CD4-positive, CD25-positive, alpha-beta regulatory T cell (primary cell): ENCODE data around the gene SYNE4. TPM values are rescaled to one million over a fixed set of nuclear protein-coding genes. Genes with fewer than 3 reads are reported as not detected.
"Not testable (repeated sequence)": the region's sequence is repeated elsewhere in the genome, so short reads cannot be mapped to it uniquely, and the experiment has no call there.

Experiments
- ATAC-seq, 2 donors: fragments of 150-1000 bp; cut with Tn5 transposase; one replicate each; pipeline ENCODE4 v1.10.0; 2021; ENCODE audit warnings: low read depth in 2 of 2, moderate number of reproducible peaks in 2 of 2, moderate library complexity in 1 of 2
- DNase-seq, 3 donors: peaks; one replicate each; pipeline versions ENCODE4 v3.0.0 to v3.0.0-alpha.2; 2012 to 2022; ENCODE audit warnings: mixed read lengths in 1 of 3
- H3K27ac ChIP-seq: one replicate; pipeline ENCODE4 v1.7.0; 2013; ENCODE audit warnings: mild to moderate bottlenecking, low read length; ENCODE audit not compliant: insufficient read depth, poor library complexity, severe bottlenecking
- H3K27me3 ChIP-seq: one replicate; pipeline ENCODE4 v1.7.0; 2013; ENCODE audit warnings: low read length; ENCODE audit not compliant: control insufficient read depth, insufficient read depth
- H3K36me3 ChIP-seq: one replicate; pipeline ENCODE4 v1.7.0; 2013; ENCODE audit warnings: mild to moderate bottlenecking, low read length, moderate library complexity; ENCODE audit not compliant: control insufficient read depth, insufficient read depth
- H3K4me1 ChIP-seq: 2 replicates; pipeline ENCODE4 v1.7.0; 2013; ENCODE audit warnings: mild to moderate bottlenecking, low read length; ENCODE audit not compliant: insufficient read depth, control insufficient read depth, poor library complexity, severe bottlenecking
- H3K4me3 ChIP-seq: one replicate; pipeline ENCODE4 v1.7.0; 2013; ENCODE audit warnings: low read depth, mild to moderate bottlenecking, low read length, moderate library complexity
- H3K9me3 ChIP-seq, 2 experiments: 1 replicate in 1 of 2; 2 replicates in 1 of 2; pipeline ENCODE4 v1.7.0; 2013; ENCODE audit warnings: low read length in 2 of 2, mild to moderate bottlenecking in 1 of 2, moderate library complexity in 1 of 2; ENCODE audit not compliant: control insufficient read depth in 2 of 2
- H3K27ac Mint-ChIP-seq, 3 donors: one replicate each; pipeline ENCODE4 v1.8.0; 2020 to 2022; ENCODE audit warnings: mild to moderate bottlenecking in 3 of 3, mixed read lengths in 3 of 3, moderate library complexity in 2 of 3
- H3K27me3 Mint-ChIP-seq: one replicate; pipeline ENCODE4 v1.8.0; 2022; ENCODE audit warnings: mild to moderate bottlenecking, mixed read lengths
- H3K36me3 Mint-ChIP-seq: one replicate; pipeline ENCODE4 v1.8.0; 2020; ENCODE audit warnings: mixed read lengths
- H3K4me1 Mint-ChIP-seq, 4 donors: one replicate each; pipeline ENCODE4 v1.8.0; 2020 to 2022; ENCODE audit warnings: mixed read lengths in 4 of 4, mild to moderate bottlenecking in 1 of 4
- H3K4me3 Mint-ChIP-seq, 4 donors: one replicate each; pipeline ENCODE4 v1.8.0; 2020 to 2022; ENCODE audit warnings: mild to moderate bottlenecking in 4 of 4, mixed read lengths in 4 of 4, moderate library complexity in 3 of 4
- H3K9me3 Mint-ChIP-seq, 7 donors: one replicate each; pipeline ENCODE4 v1.8.0; 2020 to 2022; ENCODE audit warnings: mixed read lengths in 7 of 7, mild to moderate bottlenecking in 3 of 7, moderate library complexity in 2 of 7
- polyA plus RNA-seq, 4 donors: library from polyadenylated mRNA; unstranded; fragments of 300-500 nt; fragmentation: Illumina TruSeq; gene quantifications; one replicate each; pipeline ENCODE4 v1.2.3, GENCODE V29; 2021
- total RNA-seq: library from RNA; stranded (reverse); gene quantifications from one replicate; pipeline ENCODE4 v1.2.3, GENCODE V29; 2022

The SYNE4 gene
- total and polyA plus RNA-seq, 5 donors from 2014 or later: 0.40 to 1.5 TPM; not detected in 3

GRCh38 chr19:35963514-35963913 lies 45.1 kb downstream of the SYNE4 start:
- Mint-ChIP-seq H3K27me3 (peaks cover 12% of the 10 kb centered on the region), H3K9me3 (no peaks in the 10 kb centered on the region), H3K4me1 (peaks cover 0 to 16% (median 4%) of the 10 kb centered on the region in 4 donors), H3K27ac (no peak overlapping the region), H3K36me3 (no peaks in the 10 kb centered on the region), H3K4me3 (no peak overlapping the region)
- Histone ChIP-seq H3K4me3 (no peak overlapping the region), H3K9me3 (no peaks in the 10 kb centered on the region), H3K27ac (no peak overlapping the region), H3K4me1 (peaks cover 16% of the 10 kb centered on the region), H3K27me3 (no peaks in the 10 kb centered on the region), H3K36me3 (no peaks in the 10 kb centered on the region)
- DNase-seq (peak in 2 of 3 donors; percentile 30 to 37), ATAC-seq (no peak)

- H3K9me3 ChIP-seq: no peaks in the 10 kb centered on the region
- H3K27me3 Mint-ChIP-seq: peaks cover 12% of the 10 kb centered on the region
- H3K27me3 ChIP-seq: no peaks in the 10 kb centered on the region
- H3K9me3 Mint-ChIP-seq: no peaks in the 10 kb centered on the region
- peaks cover 24% of the 10 kb centered on the region for H3K4me1 ChIP-seq
- no peaks in the 10 kb centered on the region for H3K36me3 Mint-ChIP-seq
- no peaks in the 10 kb centered on the region for H3K36me3 ChIP-seq
- H3K27ac Mint-ChIP-seq: peak overlapping the region in 1 of 3 donors; percentile 65
- no peak for ATAC-seq
- H3K4me3 ChIP-seq: no peak overlapping the region
- H3K4me3 Mint-ChIP-seq: peak overlapping the region in 3 of 4 donors; percentile 48 to 81 (median 55)
- no peak for DNase-seq
- H3K27ac ChIP-seq: no peak overlapping the region
- H3K4me1 Mint-ChIP-seq: peaks cover 0 to 43% (median 12%) of the 10 kb centered on the region in 4 donors
Measured at GRCh38 chr19:35960432-35960972, 48.1 kb downstream of the SYNE4 start.

DNA sequence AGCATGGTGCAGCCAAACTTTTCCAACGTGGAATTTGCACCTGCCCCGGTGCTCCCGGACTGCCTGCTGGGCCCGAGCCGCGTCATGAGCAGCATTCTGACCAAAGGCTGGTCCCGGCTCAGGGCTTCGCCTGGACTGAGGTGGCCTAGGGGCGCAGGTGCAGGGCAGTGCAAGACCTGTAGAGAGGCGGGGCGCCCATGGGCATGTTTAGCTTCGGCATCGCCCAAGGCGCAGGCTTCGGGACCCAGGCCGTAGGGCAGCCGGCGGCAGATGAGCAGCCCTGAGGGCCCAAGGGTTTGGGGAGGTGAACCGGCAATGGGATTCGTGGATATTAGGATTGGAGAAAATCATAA lies 48.7 kb downstream of the SYNE4 start:
- no peak for ATAC-seq
- peaks cover 0 to 48% (median 16%) of the 10 kb centered on the region in 4 donors for H3K4me1 Mint-ChIP-seq
- Histone ChIP-seq H3K4me1 (peaks cover 30% of the 10 kb centered on the region), H3K27me3 (no peaks in the 10 kb centered on the region), H3K27ac (no peak overlapping the region), H3K4me3 (no peak overlapping the region), H3K36me3 (no peaks in the 10 kb centered on the region), H3K9me3 (no peaks in the 10 kb centered on the region)
- peak overlapping the region in 1 of 3 donors; percentile 42 for H3K27ac Mint-ChIP-seq
- H3K9me3 Mint-ChIP-seq: no peaks in the 10 kb centered on the region
- DNase-seq: no peak
- H3K27me3 Mint-ChIP-seq: peaks cover 11% of the 10 kb centered on the region
- H3K4me3 Mint-ChIP-seq: peak overlapping the region in 3 of 4 donors; percentile 76 to 92 (median 81)
- no peaks in the 10 kb centered on the region for H3K36me3 Mint-ChIP-seq

DNA sequence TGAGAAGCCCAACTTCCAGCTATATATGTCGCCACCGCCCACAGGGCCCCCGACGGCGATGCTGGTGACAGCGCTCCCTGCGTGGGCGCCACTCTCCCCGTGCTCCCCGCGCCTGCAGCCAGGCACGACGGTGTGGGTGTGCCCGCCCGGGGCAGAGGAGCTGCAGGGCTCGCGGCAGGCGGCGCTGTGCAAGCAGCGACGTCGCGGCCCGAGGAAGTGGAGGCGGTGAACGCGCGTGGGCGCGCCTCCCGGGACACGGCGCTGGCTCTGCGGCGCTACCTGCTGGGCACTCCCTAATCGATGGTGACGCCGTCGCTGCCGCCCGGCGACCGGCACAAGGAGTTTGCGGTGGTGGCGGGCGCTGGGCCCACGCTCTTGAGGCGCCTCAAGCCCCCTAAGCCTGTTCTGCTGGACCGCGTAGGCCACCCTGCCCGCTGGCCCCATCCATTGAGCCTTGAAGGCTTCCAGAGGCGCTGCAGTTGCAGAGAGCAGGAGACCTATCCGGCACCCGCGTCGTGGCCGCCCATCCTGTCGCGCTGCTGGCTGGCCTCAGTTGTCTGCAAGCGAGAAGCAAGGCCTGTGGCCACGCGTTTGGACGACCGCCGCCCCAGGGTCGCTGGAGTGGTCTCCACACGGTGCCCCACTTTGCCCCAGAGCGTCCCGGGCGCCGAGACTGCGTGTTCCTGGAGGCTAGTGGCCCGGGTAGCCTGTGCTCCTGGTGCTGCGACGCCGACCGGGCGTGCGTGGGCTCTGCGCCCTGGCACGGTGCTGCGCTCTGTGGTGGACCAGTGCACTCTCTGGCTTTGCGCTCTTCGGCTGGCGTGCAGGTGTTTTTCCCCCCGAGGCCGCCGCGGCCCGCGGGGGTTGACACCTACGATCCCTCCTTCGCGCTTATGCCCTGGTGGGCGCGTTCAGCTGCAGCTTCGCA lies 49.3 kb downstream of the SYNE4 start:
- Mint-ChIP-seq H3K4me3 (peak overlapping the region in 3 of 4 donors; percentile 76 to 92 (median 86)), H3K36me3 (no peaks in the 10 kb centered on the region), H3K27me3 (peaks cover 11% of the 10 kb centered on the region), H3K4me1 (peaks cover 0 to 52% (median 17%) of the 10 kb centered on the region in 4 donors), H3K27ac (peak overlapping the region in 1 of 3 donors; percentile 83), H3K9me3 (no peaks in the 10 kb centered on the region)
- Histone ChIP-seq H3K36me3 (no peaks in the 10 kb centered on the region), H3K9me3 (no peaks in the 10 kb centered on the region), H3K27ac (peak overlapping the region; percentile 49), H3K4me1 (peaks cover 36% of the 10 kb centered on the region), H3K27me3 (no peaks in the 10 kb centered on the region), H3K4me3 (peak overlapping the region; percentile 60)
- ATAC-seq (peak; percentile 98 to 99), DNase-seq (peak; percentile 75 to 87 (median 86))

- no peak for DNase-seq
- peak overlapping the region; percentile 60 for H3K4me3 ChIP-seq
- H3K4me1 Mint-ChIP-seq: peaks cover 0 to 59% (median 19%) of the 10 kb centered on the region in 4 donors
- H3K27ac Mint-ChIP-seq: peak overlapping the region; percentile 69 to 86 (median 83)
- H3K9me3 ChIP-seq: no peaks in the 10 kb centered on the region
- H3K27me3 ChIP-seq: no peaks in the 10 kb centered on the region
- no peak for ATAC-seq
- no peaks in the 10 kb centered on the region for H3K36me3 ChIP-seq
- H3K9me3 Mint-ChIP-seq: no peaks in the 10 kb centered on the region
- H3K36me3 Mint-ChIP-seq: no peaks in the 10 kb centered on the region
- H3K4me1 ChIP-seq: peaks cover 43% of the 10 kb centered on the region
- peaks cover 11% of the 10 kb centered on the region for H3K27me3 Mint-ChIP-seq
- H3K27ac ChIP-seq: no peak overlapping the region
- peak overlapping the region; percentile 83 to 92 (median 86) for H3K4me3 Mint-ChIP-seq
Measured at GRCh38 chr19:35958660-35959039, 50.0 kb downstream of the SYNE4 start.

GRCh38 chr19:35957411-35957810 lies 51.2 kb downstream of the SYNE4 start:
- H3K9me3 ChIP-seq, H3K27me3 ChIP-seq, ATAC-seq, H3K36me3 ChIP-seq, H3K36me3 Mint-ChIP-seq, DNase-seq, H3K27ac ChIP-seq, H3K27me3 Mint-ChIP-seq, H3K4me3 ChIP-seq, H3K9me3 Mint-ChIP-seq: not testable (repeated sequence)
- H3K27ac Mint-ChIP-seq: peak overlapping the region; percentile 56 to 93 (median 92)
- peak overlapping the region in 1 of 4 donors; percentile 83 for H3K4me3 Mint-ChIP-seq
- H3K4me1 Mint-ChIP-seq: peaks cover 5 to 71% (median 26%) of the 10 kb centered on the region in 4 donors
- H3K4me1 ChIP-seq: peaks cover 54% of the 10 kb centered on the region

GRCh38 chr19:35955881-35956634 lies 52.6 kb downstream of the SYNE4 start:
- Histone ChIP-seq H3K27me3 (no peaks in the 10 kb centered on the region), H3K4me3 (no peak overlapping the region), H3K27ac (no peak overlapping the region), H3K9me3 (no peaks in the 10 kb centered on the region), H3K36me3 (no peaks in the 10 kb centered on the region), H3K4me1 (peaks cover 54% of the 10 kb centered on the region)
- Mint-ChIP-seq H3K27ac (peak overlapping the region in 2 of 3 donors; percentile 62 to 69), H3K4me3 (peak overlapping the region in 3 of 4 donors; percentile 23 to 83 (median 38)), H3K4me1 (peaks cover 5 to 83% (median 28%) of the 10 kb centered on the region in 4 donors), H3K9me3 (peaks cover 0 to 4% (median 0%) of the 10 kb centered on the region in 7 donors), H3K27me3 (peaks cover 5% of the 10 kb centered on the region), H3K36me3 (peaks cover 4% of the 10 kb centered on the region)
- ATAC-seq (no peak), DNase-seq (no peak)
